Measurements from ENCODE around the gene RASD2.
A peak's percentile ranks its signal among the peaks of the same experiment; 100 is the strongest.

Gene RASD2

GRCh38 chr22:35561796-35562526, 21.3 kb downstream of the RASD2 start:
- DNase-seq = peak; percentile 85

DNA sequence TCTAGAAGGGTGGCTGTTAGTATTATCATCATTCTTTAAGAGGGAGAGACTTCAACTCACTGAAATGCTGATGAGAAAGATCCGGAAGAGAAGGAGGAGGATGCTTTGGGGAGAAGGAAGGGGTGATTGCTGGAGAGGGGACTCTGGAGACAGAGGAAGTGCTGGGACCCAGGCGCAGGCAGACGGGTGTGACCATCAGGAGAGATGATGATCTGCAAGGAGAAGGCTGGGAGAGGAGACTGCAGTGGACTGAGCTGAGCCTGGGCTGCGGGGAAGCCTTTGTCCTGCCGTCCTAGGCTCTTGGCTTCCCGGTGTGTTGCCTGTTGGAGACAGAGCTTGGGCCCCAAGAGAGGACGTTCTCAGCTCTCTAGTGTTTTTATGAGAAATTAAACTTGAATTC, 22.6 kb downstream of the RASD2 start:
- DNase-seq = no peak

- peak; percentile 74 for DNase-seq
These were observed 24.6 kb downstream of the RASD2 start for GRCh38 chr22:35564975-35565867.

GRCh38 chr22:35567351-35568141, 26.9 kb downstream of the RASD2 start:
- no peak for DNase-seq

- peak; percentile 81 for DNase-seq
These were observed 28.4 kb downstream of the RASD2 start for GRCh38 chr22:35568751-35569739.

DNA sequence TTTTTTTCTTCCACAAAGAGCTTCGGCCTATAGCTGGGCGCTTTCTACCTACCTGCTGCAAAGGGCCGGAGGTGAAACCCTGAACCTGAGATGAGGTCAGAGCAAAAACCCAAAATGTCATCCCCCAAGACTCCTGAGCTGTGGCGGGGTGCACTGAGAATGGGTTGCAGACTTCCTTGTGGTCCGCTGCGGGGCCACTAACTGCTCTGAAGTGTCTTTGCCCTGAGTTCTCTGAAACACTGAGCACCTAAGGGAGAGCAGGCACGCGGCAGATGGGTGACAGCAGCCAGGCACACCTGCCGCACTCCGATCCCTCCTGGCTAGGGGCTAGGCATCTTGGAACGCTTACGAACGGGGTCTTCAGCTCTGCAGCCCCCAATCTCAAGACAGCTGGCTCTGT, 29.3 kb downstream of the RASD2 start:
- DNase-seq = no peak

DNA sequence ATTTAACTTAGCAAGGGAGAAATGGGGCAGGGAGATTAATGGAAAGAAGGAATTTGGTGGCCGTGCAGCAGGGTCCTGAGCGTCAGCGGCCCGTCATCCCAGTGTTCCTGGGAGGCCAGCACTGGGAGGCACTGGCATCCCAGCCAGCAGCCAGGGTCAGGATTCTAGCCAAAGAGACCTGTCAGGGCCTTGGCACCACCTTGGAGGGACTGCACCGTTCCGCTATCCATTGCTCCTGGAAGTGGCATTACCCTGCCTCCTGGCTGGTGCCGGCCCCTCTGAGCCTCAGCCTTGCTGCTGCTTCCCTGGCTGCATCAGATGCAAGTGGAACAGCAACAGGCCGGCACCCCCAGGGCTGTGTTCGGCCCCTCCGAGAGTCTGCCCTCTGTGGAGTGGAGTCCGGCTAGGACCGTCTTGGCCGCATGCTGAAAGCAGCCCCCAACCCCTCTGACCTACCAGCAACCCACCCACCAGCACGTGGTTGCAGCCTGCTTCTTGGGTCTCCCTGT, 30.1 kb downstream of the RASD2 start:
- DNase-seq = no peak

- no peak for DNase-seq
These were observed 31.9 kb downstream of the RASD2 start for GRCh38 chr22:35572556-35572955.

DNA sequence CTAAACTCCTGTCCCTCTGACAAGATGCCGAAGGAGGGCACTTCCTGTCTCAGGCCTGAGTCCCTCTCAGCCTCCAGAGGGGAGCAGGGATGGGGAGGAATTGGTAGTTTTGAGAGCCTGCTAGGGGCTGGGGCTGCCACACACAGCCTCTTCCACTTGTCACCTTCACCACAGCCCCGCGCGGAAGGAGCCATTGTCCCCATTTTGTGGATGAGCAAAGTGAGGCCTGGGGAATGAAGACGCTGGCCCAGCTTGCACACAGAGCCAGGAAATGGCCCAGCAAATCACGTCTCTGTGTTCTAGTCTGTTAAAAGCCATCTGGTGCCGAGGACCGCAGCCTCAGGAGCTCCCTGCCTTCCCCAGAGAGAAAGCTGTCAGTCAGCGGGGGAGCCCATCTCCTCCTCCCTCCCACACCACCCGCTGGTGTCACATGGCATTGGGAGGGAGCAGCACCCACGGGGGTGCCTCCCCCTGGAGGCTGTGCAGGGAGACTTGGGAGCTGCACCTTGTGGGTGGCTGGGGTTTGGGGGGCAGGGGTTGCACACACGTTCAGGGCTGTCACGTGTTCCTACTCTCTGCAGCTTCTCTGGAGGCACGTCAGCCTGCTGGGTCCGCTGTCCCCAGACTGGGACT, 34.6 kb downstream of the RASD2 start:
- no peak for DNase-seq

DNA sequence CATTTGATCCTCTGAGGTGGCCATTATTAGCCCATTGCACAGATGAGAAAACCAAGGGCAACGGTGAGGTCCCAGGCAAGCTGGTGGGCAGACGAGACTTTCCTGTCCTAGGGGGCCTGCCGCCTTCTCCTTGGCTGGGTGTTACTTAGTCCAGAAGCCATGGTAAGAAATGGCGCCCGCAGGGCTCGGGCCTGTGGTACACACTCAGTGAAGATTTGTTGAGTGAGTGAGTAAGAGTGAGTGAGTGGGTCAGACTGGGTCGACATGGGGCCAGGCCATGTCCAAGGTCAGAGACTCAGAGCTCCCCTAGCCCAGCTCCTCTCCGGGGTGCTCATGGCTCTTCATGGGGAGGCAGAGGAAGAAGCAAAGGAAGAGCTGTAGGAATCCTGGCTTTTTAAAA, 36.0 kb downstream of the RASD2 start:
- DNase-seq = no peak

GRCh38 chr22:35577799-35578659, 37.4 kb downstream of the RASD2 start:
- DNase-seq = no peak

GRCh38 chr22:35578836-35579575, 38.4 kb downstream of the RASD2 start:
- no peak for DNase-seq

DNA sequence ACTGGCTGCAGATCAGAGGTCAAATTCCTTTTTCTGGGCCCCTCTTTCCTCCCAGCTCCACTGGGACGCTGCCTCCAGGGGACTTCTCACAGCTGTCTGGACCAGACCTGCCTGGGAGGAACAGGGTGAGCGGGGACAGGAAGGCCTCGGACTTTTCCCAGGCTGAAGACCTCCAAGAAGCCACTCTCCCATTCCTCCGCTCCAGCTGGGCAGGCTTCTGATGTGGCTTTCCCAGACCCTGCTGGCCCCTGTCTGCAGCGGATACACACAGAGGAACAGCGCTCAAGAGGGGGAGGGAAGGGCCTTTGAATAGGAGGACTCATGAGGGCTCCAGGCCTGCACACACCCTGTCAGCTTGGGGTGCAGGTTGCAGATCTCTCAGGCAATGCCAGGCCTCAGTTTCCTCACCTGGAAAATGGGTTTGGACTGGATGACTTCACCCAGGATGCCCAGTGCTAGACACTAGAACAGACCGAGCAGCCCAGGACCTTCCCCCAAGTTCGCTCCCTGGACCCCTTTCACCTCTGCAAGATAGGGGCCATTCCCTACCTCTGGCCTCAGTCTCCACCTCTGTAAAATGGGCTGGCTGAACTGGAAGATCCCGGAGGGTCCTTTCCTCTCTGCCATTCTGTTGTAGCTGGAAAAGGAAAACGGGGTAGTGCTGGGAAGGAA, 39.9 kb downstream of the RASD2 start:
- DNase-seq = no peak

DNA sequence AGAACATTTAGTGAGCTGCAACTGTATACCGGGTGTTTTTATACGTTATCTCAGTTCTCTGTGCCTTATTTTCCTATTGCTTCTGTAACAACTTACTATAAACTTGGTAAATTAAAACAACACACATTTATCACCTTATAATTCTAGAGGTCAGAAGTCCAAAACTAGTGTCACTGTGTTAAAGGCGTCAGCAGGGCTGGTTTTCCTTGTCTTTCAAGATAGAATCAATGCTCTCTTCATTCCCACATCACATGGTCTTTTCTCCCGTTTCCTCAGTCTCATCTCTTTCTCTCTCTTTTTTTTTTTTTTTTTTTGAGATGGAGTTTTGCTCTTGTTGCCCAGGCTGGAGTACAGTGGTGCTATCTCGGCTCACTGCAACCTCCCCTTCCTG, 40.4 kb downstream of the RASD2 start:
- DNase-seq = no peak

- no peak for DNase-seq
These were observed 41.7 kb downstream of the RASD2 start for GRCh38 chr22:35582218-35582860.

DNA sequence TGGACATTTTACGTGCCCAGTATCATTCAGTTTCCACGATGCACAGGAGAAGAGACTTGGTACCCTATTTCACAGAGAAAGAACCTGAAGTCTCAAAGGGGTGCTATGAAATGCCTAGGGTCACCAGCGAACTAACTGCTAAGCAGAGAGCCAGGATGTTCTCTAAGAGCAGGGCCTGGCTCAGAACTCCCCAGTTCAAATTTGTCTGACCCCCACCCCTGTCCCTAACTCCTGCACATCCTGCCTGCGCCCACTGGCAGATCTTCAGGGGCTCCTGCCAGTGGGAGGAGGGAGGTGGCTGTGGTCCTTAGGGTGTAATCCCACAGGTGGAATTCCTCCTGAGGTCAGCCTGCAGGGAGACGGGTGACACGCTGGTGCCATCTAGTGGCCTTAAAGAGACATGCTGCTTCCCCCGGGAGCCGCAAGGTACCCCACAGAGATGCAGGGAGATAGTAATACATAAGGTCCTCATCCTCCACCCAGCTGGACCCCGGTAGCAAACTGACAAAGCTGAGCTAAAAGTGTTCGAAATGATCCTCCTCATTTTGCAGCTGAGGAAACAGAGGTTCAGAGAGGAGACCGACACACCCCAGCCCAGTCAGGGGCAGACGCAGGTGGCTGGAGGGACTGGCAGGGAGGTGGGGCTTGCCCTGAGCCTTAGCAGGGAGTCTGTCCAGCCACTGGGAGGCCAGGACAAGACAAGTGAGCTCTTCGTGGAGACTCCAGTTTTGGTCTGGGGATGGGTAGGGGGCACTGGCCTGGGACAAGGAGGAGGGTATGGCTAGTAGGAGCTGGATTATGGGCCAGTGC, 42.4 kb downstream of the RASD2 start:
- DNase-seq = peak; percentile 55

GRCh38 chr22:35586771-35587170, 46.1 kb downstream of the RASD2 start:
- DNase-seq = no peak

DNA sequence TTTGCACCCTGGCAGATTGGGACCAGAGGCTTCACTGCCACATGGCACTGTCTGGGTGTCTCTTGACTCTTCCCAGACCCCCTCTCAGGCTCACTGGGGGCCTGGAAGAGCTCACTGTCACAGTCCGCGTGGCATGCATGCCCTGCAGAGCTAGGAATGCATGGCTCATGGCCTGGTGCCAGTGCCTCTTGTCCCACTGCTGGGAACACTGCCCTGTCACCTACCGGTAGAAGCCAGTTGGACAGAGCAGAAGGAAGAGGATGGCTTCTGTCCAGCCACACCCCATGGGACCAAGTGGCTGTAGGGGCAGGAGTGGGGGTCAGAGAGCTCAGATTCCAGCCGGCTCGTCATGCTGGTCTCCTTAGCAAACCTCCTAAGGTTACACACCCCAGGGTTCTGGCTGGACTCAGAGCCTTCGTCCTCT, 46.8 kb downstream of the RASD2 start:
- DNase-seq = no peak

Data from fibroblast of skin of right quadriceps (primary cell).